Neural crest cell (in vitro differentiated cells): ENCODE data around the gene STAB2. TPM values are rescaled to one million over a fixed set of nuclear protein-coding genes. Genes with fewer than 3 reads are reported as not detected.

ENCODE experiments used
- DNase-seq: peaks from one replicate; pipeline ENCODE4 v3.0.0; 2021; ENCODE audit warnings: low read depth, mixed read lengths, low spot score
- H3K27ac Mint-ChIP-seq: one replicate; pipeline ENCODE4 v1.8.0; 2021; ENCODE audit warnings: mild to moderate bottlenecking, mixed read lengths; ENCODE audit not compliant: unreplicated experiment
- H3K27me3 Mint-ChIP-seq: 2 replicates; pipeline ENCODE4 v1.8.0; 2021; ENCODE audit warnings: low read depth, mild to moderate bottlenecking, mixed read lengths
- H3K36me3 Mint-ChIP-seq: 2 replicates; pipeline ENCODE4 v1.8.0; 2021; ENCODE audit warnings: low read depth, mild to moderate bottlenecking, mixed read lengths
- H3K4me1 Mint-ChIP-seq: 2 replicates; pipeline ENCODE4 v1.8.0; 2021; ENCODE audit warnings: mixed read lengths
- H3K4me3 Mint-ChIP-seq: one replicate; pipeline ENCODE4 v1.8.0; 2021; ENCODE audit warnings: mild to moderate bottlenecking, mixed read lengths
- H3K9me3 Mint-ChIP-seq: 2 replicates; pipeline ENCODE4 v1.8.0; 2021; ENCODE audit warnings: mixed read lengths
- CTCF ChIP-seq: fragments of 200-600 bp; sonication (generic); conservative IDR thresholded peaks from 2 replicates; pipeline ENCODE4 v1.5.0; 2021; ENCODE audit warnings: antibody characterized with exemption, mild to moderate bottlenecking
- total RNA-seq: library from RNA; stranded (reverse); gene quantifications from 2 replicates; pipeline ENCODE4 v1.2.1, GENCODE V29; 2021

The STAB2 gene
- total RNA-seq, 1 donor from 2014 or later: not detected

GRCh38 chr12:103737881-103738280 is 150.8 kb downstream of the STAB2 start:
- H3K4me1 Mint-ChIP-seq: no peaks in the 10 kb centered on the region
- DNase-seq: no peak
- TF ChIP-seq CTCF: no peak
- H3K9me3 Mint-ChIP-seq: no peaks in the 10 kb centered on the region
- peaks cover 35% of the 10 kb centered on the region for H3K27me3 Mint-ChIP-seq
- no peaks in the 10 kb centered on the region for H3K36me3 Mint-ChIP-seq
- H3K4me3 Mint-ChIP-seq: no peak overlapping the region
- no peak overlapping the region for H3K27ac Mint-ChIP-seq

- Mint-ChIP-seq H3K36me3 (no peaks in the 10 kb centered on the region), H3K4me1 (no peaks in the 10 kb centered on the region), H3K27me3 (peaks cover 10% of the 10 kb centered on the region), H3K4me3 (no peak overlapping the region), H3K9me3 (no peaks in the 10 kb centered on the region), H3K27ac (no peak overlapping the region)
- no peak for TF ChIP-seq CTCF
- no peak for DNase-seq
Measured at GRCh38 chr12:103742349-103742932, 155.4 kb downstream of the STAB2 start.

GRCh38 chr12:103743788-103744187 is 156.7 kb downstream of the STAB2 start:
- no peaks in the 10 kb centered on the region for H3K4me1 Mint-ChIP-seq
- H3K36me3 Mint-ChIP-seq: no peaks in the 10 kb centered on the region
- no peak for TF ChIP-seq CTCF
- H3K9me3 Mint-ChIP-seq: no peaks in the 10 kb centered on the region
- H3K4me3 Mint-ChIP-seq: no peak overlapping the region
- H3K27ac Mint-ChIP-seq: no peak overlapping the region
- DNase-seq: no peak
- peaks cover 4% of the 10 kb centered on the region for H3K27me3 Mint-ChIP-seq

GRCh38 chr12:103745962-103746361 is 158.9 kb downstream of the STAB2 start:
- no peaks in the 10 kb centered on the region for H3K9me3 Mint-ChIP-seq
- H3K4me1 Mint-ChIP-seq: no peaks in the 10 kb centered on the region
- DNase-seq: no peak
- H3K27ac Mint-ChIP-seq: no peak overlapping the region
- TF ChIP-seq CTCF: no peak
- no peak overlapping the region for H3K4me3 Mint-ChIP-seq
- H3K27me3 Mint-ChIP-seq: no peaks in the 10 kb centered on the region
- no peaks in the 10 kb centered on the region for H3K36me3 Mint-ChIP-seq

- no peaks in the 10 kb centered on the region for H3K27me3 Mint-ChIP-seq
- no peak for TF ChIP-seq CTCF
- H3K9me3 Mint-ChIP-seq: no peaks in the 10 kb centered on the region
- H3K36me3 Mint-ChIP-seq: no peaks in the 10 kb centered on the region
- H3K27ac Mint-ChIP-seq: no peak overlapping the region
- H3K4me1 Mint-ChIP-seq: no peaks in the 10 kb centered on the region
- no peak overlapping the region for H3K4me3 Mint-ChIP-seq
- no peak for DNase-seq
Measured at GRCh38 chr12:103748002-103748401, 160.9 kb downstream of the STAB2 start.
